GM21717 (cell line): ENCODE results near the gene COL5A1.

Experiments
- ATAC-seq: cut with Tn5 transposase; IDR thresholded peaks from one replicate; pipeline ENCODE4 v1.9.1; 2021; ENCODE audit warnings: mild to moderate bottlenecking, moderate library complexity; ENCODE audit not compliant: unreplicated experiment

COL5A1 gene

GRCh38 chr9:134885679-134886412 lies 244.2 kb downstream of the COL5A1 start:
- no peak for ATAC-seq

- no peak for ATAC-seq
Observed at GRCh38 chr9:134886413-134886913, 244.9 kb downstream of the COL5A1 start.

GRCh38 chr9:134887219-134887618 lies 245.6 kb downstream of the COL5A1 start:
- no peak for ATAC-seq

GRCh38 chr9:134887686-134888602 lies 246.3 kb downstream of the COL5A1 start:
- no peak for ATAC-seq

GRCh38 chr9:134888603-134889190 lies 247.1 kb downstream of the COL5A1 start:
- no peak for ATAC-seq

- no peak for ATAC-seq
Observed at GRCh38 chr9:134889386-134890154, 248.0 kb downstream of the COL5A1 start.

GRCh38 chr9:134890155-134890495 lies 248.5 kb downstream of the COL5A1 start:
- no peak for ATAC-seq

GRCh38 chr9:134891053-134891452 lies 249.4 kb downstream of the COL5A1 start:
- no peak for ATAC-seq

- ATAC-seq, result no peak
Observed at GRCh38 chr9:134891713-134892112, 250.1 kb downstream of the COL5A1 start.

GRCh38 chr9:134892221-134892620 lies 250.6 kb downstream of the COL5A1 start:
- ATAC-seq, result no peak

GRCh38 chr9:134892820-134893420 lies 251.3 kb downstream of the COL5A1 start:
- no peak for ATAC-seq
